SK-N-SH treated with all-trans-retinoic acid at 6 μM for 48 hours (cell line): ENCODE results near the gene FHDC1.

ENCODE experiments used
- ARNTL ChIP-seq: fragments of 450-650 bp; formaldehyde crosslinking; IDR thresholded peaks from 2 replicates; pipeline ENCODE4 v1.5.0; 2020; ENCODE audit warnings: low read depth, mild to moderate bottlenecking, moderate library complexity, borderline replicate concordance
- BACH2 ChIP-seq: fragments of 250-450 bp; sonication (Bioruptor Pico); IDR thresholded peaks from 2 replicates; pipeline ENCODE4 v1.9.0; 2021; ENCODE audit warnings: mild to moderate bottlenecking, borderline replicate concordance
- CREB5 ChIP-seq: fragments of 250-450 bp; sonication (Bioruptor Pico); IDR thresholded peaks from 2 replicates; pipeline ENCODE4 v1.5.1; 2020; ENCODE audit warnings: low read depth, mild to moderate bottlenecking, moderate library complexity
- CSDC2 ChIP-seq: fragments of 250-450 bp; sonication (Bioruptor Pico); IDR thresholded peaks from 2 replicates; pipeline ENCODE4 v1.5.0; 2020; ENCODE audit warnings: mild to moderate bottlenecking, moderate library complexity
- OSR1 ChIP-seq: fragments of 250-450 bp; sonication (Bioruptor Pico); IDR thresholded peaks from 2 replicates; pipeline ENCODE4 v1.8.0; 2022; ENCODE audit warnings: moderate library complexity, mild to moderate bottlenecking, inconsistent platforms
- RARB ChIP-seq: fragments of 250-450 bp; sonication (Bioruptor Pico); IDR thresholded peaks from 2 replicates; pipeline ENCODE4 v1.8.0; 2021; ENCODE audit warnings: mild to moderate bottlenecking, moderate library complexity
- TSHZ2 ChIP-seq: fragments of 250-450 bp; sonication (Bioruptor Pico); IDR thresholded peaks from 2 replicates; pipeline ENCODE4 v1.5.0; 2020; ENCODE audit warnings: mild to moderate bottlenecking, moderate library complexity
- ZNF565 ChIP-seq: fragments of 450-650 bp; formaldehyde crosslinking; conservative IDR thresholded peaks from 2 replicates; pipeline ENCODE4 v1.5.0; 2020; ENCODE audit warnings: low read depth, mild to moderate bottlenecking, moderate library complexity

GRCh38 chr4:152989554-152989970 lies 53.4 kb downstream of the FHDC1 start:
- TF ChIP-seq CREB5 (CRISPR knock-in tag) (no peak), BACH2 (CRISPR knock-in tag) (no peak), TSHZ2 (CRISPR knock-in tag) (no peak), RARB (no peak), CSDC2 (CRISPR knock-in tag) (no peak), ZNF565 (CRISPR knock-in tag) (no peak), OSR1 (no peak), ARNTL (CRISPR knock-in tag) (no peak)
